DOHH2 (cell line): Measurements from ENCODE around the gene ABTB1.

Source experiments
- H3F3A ChIP-seq: fragments of 200-600 bp; sonication (generic), shearing (Covaris generic); 2 replicates; pipeline ENCODE4 v1.6.0; 2016; ENCODE audit warnings: antibody characterized with exemption, mild to moderate bottlenecking; ENCODE audit not compliant: control insufficient read depth, insufficient read depth
- H3K27ac ChIP-seq: fragments of 200-600 bp; sonication (generic); 2 replicates; pipeline ENCODE4 v1.5.1; 2014; ENCODE audit warnings: low read depth, mild to moderate bottlenecking, low read length, moderate library complexity
- H3K27me3 ChIP-seq: fragments of 200-600 bp; sonication (generic); 2 replicates; pipeline ENCODE4 v1.6.1; 2014; ENCODE audit warnings: mild to moderate bottlenecking, low read length, mixed read lengths; ENCODE audit not compliant: control insufficient read depth
- H3K36me3 ChIP-seq: fragments of 200-600 bp; sonication (generic); 2 replicates; pipeline ENCODE4 v1.6.1; 2014; ENCODE audit warnings: mild to moderate bottlenecking, low read length, moderate library complexity, mixed read lengths; ENCODE audit not compliant: control insufficient read depth
- H3K4me1 ChIP-seq: fragments of 200-600 bp; sonication (generic); 2 replicates; pipeline ENCODE4 v1.6.1; 2014; ENCODE audit warnings: mild to moderate bottlenecking, low read length, mixed read lengths; ENCODE audit not compliant: control insufficient read depth
- H3K4me2 ChIP-seq: fragments of 200-600 bp; sonication (generic); 2 replicates; pipeline ENCODE4 v1.6.0; 2014; ENCODE audit warnings: mild to moderate bottlenecking, low read length, moderate library complexity
- H3K4me3 ChIP-seq: fragments of 200-600 bp; sonication (generic); 2 replicates; pipeline ENCODE4 v1.5.1; 2014; ENCODE audit warnings: mild to moderate bottlenecking, low read length, mixed read lengths
- H3K79me2 ChIP-seq: fragments of 200-600 bp; sonication (generic); 2 replicates; pipeline ENCODE4 v1.6.1; 2014; ENCODE audit warnings: mild to moderate bottlenecking, low read length, mixed read lengths; ENCODE audit not compliant: control insufficient read depth
- H3K9me2 ChIP-seq: fragments of 200-600 bp; sonication (generic); replicated peaks from 2 replicates; pipeline ENCODE4 v1.6.1; 2014; ENCODE audit warnings: mild to moderate bottlenecking, low read length, mixed read lengths; ENCODE audit not compliant: control insufficient read depth
- H3K9me3 ChIP-seq: fragments of 200-600 bp; sonication (generic); 2 replicates; pipeline ENCODE4 v1.6.1; 2014; ENCODE audit warnings: antibody characterized with exemption, low read length, mixed read lengths; ENCODE audit not compliant: control insufficient read depth, insufficient read depth
- H4K20me1 ChIP-seq: fragments of 200-600 bp; sonication (generic); 2 replicates; pipeline ENCODE4 v1.6.0; 2014; ENCODE audit warnings: low read depth, mild to moderate bottlenecking, antibody characterized with exemption, low read length, moderate library complexity; ENCODE audit not compliant: control insufficient read depth, insufficient read depth
- EZH2phosphoT487 ChIP-seq: fragments of 200-600 bp; sonication (generic); IDR thresholded peaks from 2 replicates; pipeline ENCODE4 v1.6.1; 2017; ENCODE audit warnings: borderline replicate concordance, mild to moderate bottlenecking, antibody characterized with exemption, low read length, moderate library complexity, mixed read lengths
- TF ChIP-seq, protein P1 (sequence below): fragments of 200-600 bp; sonication (generic); IDR thresholded peaks from one replicate; pipeline ENCODE4 v1.5.1; 2014; ENCODE audit warnings: antibody characterized with exemption, mild to moderate bottlenecking, low read depth, low read length; ENCODE audit not compliant: poor library complexity, severe bottlenecking

Gene ABTB1

DNA sequence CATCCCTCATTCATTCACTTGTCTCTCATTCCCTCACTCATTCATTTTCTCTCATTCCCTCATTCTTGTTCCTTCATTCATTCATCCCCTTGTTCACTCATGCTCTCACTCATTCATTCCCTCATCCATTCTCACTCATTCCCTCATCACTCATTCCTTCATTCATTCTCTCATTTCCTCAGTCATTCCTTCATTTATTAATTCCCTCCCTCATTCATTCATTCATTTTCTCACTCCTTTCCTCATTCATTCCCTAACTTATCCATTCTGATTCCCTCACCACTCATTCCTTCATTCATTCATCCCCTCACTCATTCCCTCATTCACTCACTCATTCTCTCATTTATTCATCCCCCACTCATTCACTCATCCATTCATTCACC, 13.8 kb downstream of the ABTB1 start:
- Histone ChIP-seq H3F3A (peaks cover 5% of the 10 kb centered on the region), H3K79me2 (no peaks in the 10 kb centered on the region), H4K20me1 (no peaks in the 10 kb centered on the region), H3K27me3 (no peaks in the 10 kb centered on the region), H3K4me2 (no peak overlapping the region), H3K9me3 (peaks cover 8% of the 10 kb centered on the region; the same call in 1 of the 2 replicates), H3K9me2 (no peaks in the 10 kb centered on the region), H3K36me3 (no peaks in the 10 kb centered on the region), H3K27ac (no peak overlapping the region), H3K4me1 (peaks cover 38% of the 10 kb centered on the region), H3K4me3 (no peak overlapping the region)
- TF ChIP-seq, protein P1, sequence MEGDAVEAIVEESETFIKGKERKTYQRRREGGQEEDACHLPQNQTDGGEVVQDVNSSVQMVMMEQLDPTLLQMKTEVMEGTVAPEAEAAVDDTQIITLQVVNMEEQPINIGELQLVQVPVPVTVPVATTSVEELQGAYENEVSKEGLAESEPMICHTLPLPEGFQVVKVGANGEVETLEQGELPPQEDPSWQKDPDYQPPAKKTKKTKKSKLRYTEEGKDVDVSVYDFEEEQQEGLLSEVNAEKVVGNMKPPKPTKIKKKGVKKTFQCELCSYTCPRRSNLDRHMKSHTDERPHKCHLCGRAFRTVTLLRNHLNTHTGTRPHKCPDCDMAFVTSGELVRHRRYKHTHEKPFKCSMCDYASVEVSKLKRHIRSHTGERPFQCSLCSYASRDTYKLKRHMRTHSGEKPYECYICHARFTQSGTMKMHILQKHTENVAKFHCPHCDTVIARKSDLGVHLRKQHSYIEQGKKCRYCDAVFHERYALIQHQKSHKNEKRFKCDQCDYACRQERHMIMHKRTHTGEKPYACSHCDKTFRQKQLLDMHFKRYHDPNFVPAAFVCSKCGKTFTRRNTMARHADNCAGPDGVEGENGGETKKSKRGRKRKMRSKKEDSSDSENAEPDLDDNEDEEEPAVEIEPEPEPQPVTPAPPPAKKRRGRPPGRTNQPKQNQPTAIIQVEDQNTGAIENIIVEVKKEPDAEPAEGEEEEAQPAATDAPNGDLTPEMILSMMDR = no peak
- TF ChIP-seq EZH2phosphoT487 = no peak

DNA sequence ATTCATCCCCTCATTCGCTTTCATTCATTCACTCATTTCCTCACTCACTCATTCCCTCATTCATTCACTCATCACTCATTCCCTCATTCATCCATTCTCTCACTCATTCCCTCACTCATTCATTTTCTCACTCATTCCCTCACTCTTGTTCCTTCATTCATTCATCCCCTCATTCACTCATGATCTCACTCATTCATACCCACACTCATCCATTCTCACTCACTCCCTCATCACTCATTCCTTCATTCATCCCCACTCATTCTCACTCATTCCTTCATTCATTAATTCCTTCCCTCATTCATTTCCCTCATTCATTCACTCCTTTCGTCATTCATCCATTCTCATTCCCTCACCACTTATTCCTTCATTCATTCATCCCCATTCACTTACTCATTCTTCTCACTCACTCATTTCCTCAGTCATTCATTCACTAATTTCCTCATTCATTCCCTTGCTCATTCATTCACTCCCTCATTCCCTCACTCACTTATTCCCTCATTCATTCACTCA, 14.5 kb downstream of the ABTB1 start:
- no peaks in the 10 kb centered on the region for H4K20me1 ChIP-seq
- no peaks in the 10 kb centered on the region for H3K79me2 ChIP-seq
- no peak overlapping the region for H3K27ac ChIP-seq
- H3K4me1 ChIP-seq = peaks cover 30% of the 10 kb centered on the region
- no peak overlapping the region for H3K4me3 ChIP-seq
- H3K36me3 ChIP-seq = no peaks in the 10 kb centered on the region
- TF ChIP-seq EZH2phosphoT487 = no peak
- TF ChIP-seq, protein P1 = no peak
- H3K9me2 ChIP-seq = no peaks in the 10 kb centered on the region
- H3K4me2 ChIP-seq = no peak overlapping the region
- H3K27me3 ChIP-seq = no peaks in the 10 kb centered on the region
- H3F3A ChIP-seq = peaks cover 5% of the 10 kb centered on the region
- peaks cover 8% of the 10 kb centered on the region; the same call in 1 of the 2 replicates for H3K9me3 ChIP-seq

DNA sequence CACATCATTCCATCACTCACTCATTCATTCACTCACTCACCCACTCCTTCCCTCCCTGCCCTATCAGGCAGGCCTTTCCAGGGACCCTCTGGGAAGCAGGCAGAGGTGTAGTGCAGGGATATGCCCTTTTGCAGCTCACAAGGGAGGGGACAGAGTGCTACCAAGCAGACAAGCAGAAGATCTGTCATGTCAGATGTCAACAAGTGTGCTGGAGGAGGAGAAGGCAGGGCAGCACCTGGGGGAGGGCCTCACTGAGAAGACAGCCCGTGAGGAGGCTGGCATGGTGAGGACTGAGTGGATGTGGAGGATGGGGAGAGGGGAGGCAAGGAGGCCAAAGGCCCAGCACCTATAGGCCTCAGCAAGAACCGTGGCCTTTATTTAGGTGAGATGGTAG, 15.3 kb downstream of the ABTB1 start:
- no peak overlapping the region for H3K4me3 ChIP-seq
- no peak overlapping the region for H3K27ac ChIP-seq
- no peaks in the 10 kb centered on the region for H3K79me2 ChIP-seq

More for the DNA sequence above, 15.3 kb downstream of the ABTB1 start:
- TF ChIP-seq, protein P1 = no peak
- TF ChIP-seq EZH2phosphoT487 = no peak
- Histone ChIP-seq H3F3A (peaks cover 5% of the 10 kb centered on the region), H3K9me2 (no peaks in the 10 kb centered on the region), H3K27me3 (no peaks in the 10 kb centered on the region), H3K9me3 (peaks cover 8% of the 10 kb centered on the region; the same call in 1 of the 2 replicates), H4K20me1 (no peaks in the 10 kb centered on the region), H3K36me3 (no peaks in the 10 kb centered on the region), H3K4me1 (peaks cover 26% of the 10 kb centered on the region), H3K4me2 (no peak overlapping the region)
